ENCODE results near the gene RASSF1. TPM values are rescaled to one million over a fixed set of nuclear protein-coding genes. Genes with fewer than 3 reads are reported as not detected.

Gene RASSF1
- total and polyA plus RNA-seq, 2 of the 13 experiments (the other 11 are each of a cell fraction or from before 2014, with no cell fraction given): 10.2 to 27.5 TPM

DNA sequence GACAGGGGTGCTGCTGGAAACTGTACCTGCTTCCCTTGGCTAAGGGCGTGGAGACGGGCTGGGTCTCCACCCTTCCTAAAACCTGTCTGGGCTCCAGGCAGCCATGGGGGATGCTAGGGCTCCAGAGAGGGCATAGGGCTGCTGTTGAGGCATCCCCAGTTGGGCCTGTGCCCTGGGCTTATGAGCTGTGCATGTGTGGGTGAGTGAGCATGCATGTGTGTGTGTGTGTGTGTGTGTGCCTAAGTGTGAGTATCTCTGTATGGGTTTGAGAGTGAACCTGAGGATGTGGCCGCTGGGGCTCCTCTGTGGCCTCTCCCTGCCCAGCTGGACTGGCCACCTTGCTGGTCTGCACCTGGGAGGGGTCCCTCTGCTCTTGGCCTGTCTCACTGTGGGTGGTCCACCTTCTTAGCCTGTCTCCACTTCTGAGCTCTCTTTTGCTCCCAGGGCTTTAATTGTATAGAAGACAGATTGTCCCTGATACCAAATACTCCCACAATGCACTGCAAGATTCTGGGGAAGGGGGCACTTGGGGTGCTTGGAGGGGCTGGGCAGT is 30.6 kb upstream of the RASSF1 start:
- POLR2A ChIA-PET: no interaction called here
- CTCF ChIA-PET (ENCODE audit: low intra/inter-chr PET ratio, low total read pairs): no interaction called here
- Histone ChIP-seq H3K9me3 (ENCODE audit: low read length) (no peaks in the 10 kb centered on the region), H3K4me2 (ENCODE audit: low read depth, low read length) (no peak overlapping the region), H3K27me3 (ENCODE audit: control insufficient read depth in 1 of 2, insufficient read depth in 2 of 2, low read length in 2 of 2) (peaks cover 15 to 67% of the 10 kb centered on the region in 2 experiments), H4K20me1 (ENCODE audit: insufficient read depth, low read length) (no peaks in the 10 kb centered on the region), H3K27ac (ENCODE audit: extremely low read length, insufficient read depth, low read length) (no peak overlapping the region), H2AFZ (ENCODE audit: low read length) (no peak overlapping the region), H3K4me1 (ENCODE audit: insufficient read depth, low read length) (peaks cover 7% of the 10 kb centered on the region), H3K36me3 (replicated peaks in 1 of 2; ENCODE audit: control insufficient read depth in 1 of 2, insufficient read depth in 2 of 2, low read length in 2 of 2) (no peaks in the 10 kb centered on the region), H3K79me2 (ENCODE audit: insufficient read depth, low read length) (no peaks in the 10 kb centered on the region), H3K9ac (ENCODE audit: insufficient read depth, low read depth, low read length) (no peak overlapping the region), H3K4me3 (replicated peaks in 1 of 3; ENCODE audit: insufficient read depth in 1 of 3, low read depth in 2 of 3, low read length in 3 of 3) (no peak overlapping the region)
- FAIRE-seq (no peak), ATAC-seq (no peak), DNase-seq (ENCODE audit: low spot score) (no peak)
- TF ChIP-seq TCF7 (IDR thresholded peaks at IDR 0.05; ENCODE audit: low read depth) (no peak), ZNF766 (CRISPR knock-in tag; IDR thresholded peaks at IDR 0.05; ENCODE audit: borderline replicate concordance) (no peak), ZNF720 (CRISPR knock-in tag; IDR thresholded peaks at IDR 0.05) (no peak), ZNF138 (CRISPR knock-in tag; IDR thresholded peaks at IDR 0.05; ENCODE audit: low read depth) (no peak), TBP (CRISPR knock-in tag; IDR thresholded peaks at IDR 0.05) (no peak)
- TF ChIP-seq, protein P1, sequence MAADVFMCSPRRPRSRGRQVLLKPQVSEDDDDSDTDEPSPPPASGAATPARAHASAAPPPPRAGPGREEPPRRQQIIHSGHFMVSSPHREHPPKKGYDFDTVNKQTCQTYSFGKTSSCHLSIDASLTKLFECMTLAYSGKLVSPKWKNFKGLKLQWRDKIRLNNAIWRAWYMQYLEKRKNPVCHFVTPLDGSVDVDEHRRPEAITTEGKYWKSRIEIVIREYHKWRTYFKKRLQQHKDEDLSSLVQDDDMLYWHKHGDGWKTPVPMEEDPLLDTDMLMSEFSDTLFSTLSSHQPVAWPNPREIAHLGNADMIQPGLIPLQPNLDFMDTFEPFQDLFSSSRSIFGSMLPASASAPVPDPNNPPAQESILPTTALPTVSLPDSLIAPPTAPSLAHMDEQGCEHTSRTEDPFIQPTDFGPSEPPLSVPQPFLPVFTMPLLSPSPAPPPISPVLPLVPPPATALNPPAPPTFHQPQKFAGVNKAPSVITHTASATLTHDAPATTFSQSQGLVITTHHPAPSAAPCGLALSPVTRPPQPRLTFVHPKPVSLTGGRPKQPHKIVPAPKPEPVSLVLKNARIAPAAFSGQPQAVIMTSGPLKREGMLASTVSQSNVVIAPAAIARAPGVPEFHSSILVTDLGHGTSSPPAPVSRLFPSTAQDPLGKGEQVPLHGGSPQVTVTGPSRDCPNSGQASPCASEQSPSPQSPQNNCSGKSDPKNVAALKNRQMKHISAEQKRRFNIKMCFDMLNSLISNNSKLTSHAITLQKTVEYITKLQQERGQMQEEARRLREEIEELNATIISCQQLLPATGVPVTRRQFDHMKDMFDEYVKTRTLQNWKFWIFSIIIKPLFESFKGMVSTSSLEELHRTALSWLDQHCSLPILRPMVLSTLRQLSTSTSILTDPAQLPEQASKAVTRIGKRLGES (CRISPR knock-in tag; IDR thresholded peaks at IDR 0.05; ENCODE audit: borderline replicate concordance): no peak
- TF ChIP-seq, protein P2, sequence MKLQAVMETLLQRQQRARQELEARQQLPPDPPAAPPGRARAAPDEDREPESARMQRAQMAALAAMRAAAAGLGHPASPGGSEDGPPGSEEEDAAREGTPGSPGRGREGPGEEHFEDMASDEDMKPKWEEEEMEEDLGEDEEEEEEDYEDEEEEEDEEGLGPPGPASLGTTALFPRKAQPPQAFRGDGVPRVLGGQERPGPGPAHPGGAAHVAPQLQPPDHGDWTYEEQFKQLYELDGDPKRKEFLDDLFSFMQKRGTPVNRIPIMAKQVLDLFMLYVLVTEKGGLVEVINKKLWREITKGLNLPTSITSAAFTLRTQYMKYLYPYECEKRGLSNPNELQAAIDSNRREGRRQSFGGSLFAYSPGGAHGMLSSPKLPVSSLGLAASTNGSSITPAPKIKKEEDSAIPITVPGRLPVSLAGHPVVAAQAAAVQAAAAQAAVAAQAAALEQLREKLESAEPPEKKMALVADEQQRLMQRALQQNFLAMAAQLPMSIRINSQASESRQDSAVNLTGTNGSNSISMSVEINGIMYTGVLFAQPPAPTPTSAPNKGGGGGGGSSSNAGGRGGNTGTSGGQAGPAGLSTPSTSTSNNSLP (IDR thresholded peaks at IDR 0.05; ENCODE audit: low read depth, low read length): no peak
- TF ChIP-seq, protein P3, sequence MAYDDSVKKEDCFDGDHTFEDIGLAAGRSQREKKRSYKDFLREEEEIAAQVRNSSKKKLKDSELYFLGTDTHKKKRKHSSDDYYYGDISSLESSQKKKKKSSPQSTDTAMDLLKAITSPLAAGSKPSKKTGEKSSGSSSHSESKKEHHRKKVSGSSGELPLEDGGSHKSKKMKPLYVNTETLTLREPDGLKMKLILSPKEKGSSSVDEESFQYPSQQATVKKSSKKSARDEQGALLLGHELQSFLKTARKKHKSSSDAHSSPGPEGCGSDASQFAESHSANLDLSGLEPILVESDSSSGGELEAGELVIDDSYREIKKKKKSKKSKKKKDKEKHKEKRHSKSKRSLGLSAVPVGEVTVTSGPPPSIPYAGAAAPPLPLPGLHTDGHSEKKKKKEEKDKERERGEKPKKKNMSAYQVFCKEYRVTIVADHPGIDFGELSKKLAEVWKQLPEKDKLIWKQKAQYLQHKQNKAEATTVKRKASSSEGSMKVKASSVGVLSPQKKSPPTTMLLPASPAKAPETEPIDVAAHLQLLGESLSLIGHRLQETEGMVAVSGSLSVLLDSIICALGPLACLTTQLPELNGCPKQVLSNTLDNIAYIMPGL (CRISPR knock-in tag; IDR thresholded peaks at IDR 0.05; ENCODE audit: borderline replicate concordance in 1 of 2, low read depth in 1 of 2): no peak
- intact Hi-C loops (cut with micrococcal nuclease; ENCODE audit: unreplicated experiment): loop anchor here (5.0 kb wide), 1 partner anchor 146 kb away; no protein-coding TSS in a partner anchor
- in situ Hi-C loops (cut with HindIII; ENCODE audit: extremely low pct_ligation_motif_present, low pct_unique_long_range_greater_than_20kb): no loop called here
- no TSS peak for BruUV-seq (replicated peaks)
- WGBS (ENCODE audit: low lambda C conversion rate): 35% methylated on average over 2 of the region's 3 CpGs
